GM21717 (cell line): ENCODE measurements around the gene CFAP58.
A peak's percentile ranks its signal among the peaks of the same experiment; 100 is the strongest.

Experiments used
- ATAC-seq: cut with Tn5 transposase; IDR thresholded peaks from one replicate; pipeline ENCODE4 v1.9.1; 2021; ENCODE audit warnings: mild to moderate bottlenecking, moderate library complexity; ENCODE audit not compliant: unreplicated experiment

CFAP58 gene

DNA sequence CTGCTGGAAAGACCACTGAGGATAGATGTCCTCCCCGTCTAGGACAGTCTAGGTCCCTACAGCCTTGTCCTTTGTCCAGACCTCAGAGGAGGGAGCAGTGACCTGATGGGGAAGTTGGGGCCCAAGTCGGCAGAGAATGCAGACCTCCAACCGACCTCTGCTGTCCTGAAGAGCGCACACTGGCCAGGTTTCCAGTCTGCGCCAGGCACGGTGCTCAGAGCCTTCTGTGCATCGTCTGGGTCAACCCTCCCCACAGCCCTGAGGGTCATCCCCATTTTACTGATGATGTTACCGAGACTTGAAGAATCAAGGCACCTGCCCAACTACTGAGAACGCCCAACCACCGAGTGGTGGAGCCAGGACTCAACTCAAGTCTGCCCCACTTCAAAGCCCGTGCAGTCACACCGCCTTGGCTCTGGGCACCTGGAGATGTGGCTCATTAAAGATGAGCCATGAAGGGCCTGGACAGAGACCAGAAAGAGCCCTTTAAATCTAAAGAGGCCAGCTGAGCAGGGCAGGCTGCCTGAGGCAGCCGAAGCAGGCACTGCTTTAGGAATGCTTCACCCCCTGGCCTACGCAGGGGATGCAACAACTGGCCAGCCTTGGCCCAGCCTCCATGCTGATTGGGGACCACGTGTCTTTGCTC is 19.8 kb upstream of the CFAP58 start:
- no peak for ATAC-seq

DNA sequence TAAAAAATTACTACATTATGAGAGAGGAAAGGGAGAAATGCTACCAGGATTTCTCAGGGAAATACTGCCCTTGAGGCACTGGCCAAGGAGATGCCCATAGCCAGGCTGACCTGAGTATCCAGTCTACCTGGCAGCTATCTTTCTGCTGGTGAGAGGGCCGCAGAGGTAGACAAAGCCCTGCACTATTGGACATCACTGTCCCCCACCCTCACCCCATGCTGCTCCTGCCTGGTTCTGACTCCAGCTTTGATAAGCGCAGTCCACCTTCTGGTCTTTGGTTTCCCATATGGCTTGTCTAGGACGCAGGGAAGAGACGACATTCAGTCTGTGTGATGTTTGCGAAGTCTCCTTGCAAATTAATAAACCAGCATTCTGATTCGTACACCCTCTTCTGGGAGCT is 19.1 kb upstream of the CFAP58 start:
- ATAC-seq: no peak

DNA sequence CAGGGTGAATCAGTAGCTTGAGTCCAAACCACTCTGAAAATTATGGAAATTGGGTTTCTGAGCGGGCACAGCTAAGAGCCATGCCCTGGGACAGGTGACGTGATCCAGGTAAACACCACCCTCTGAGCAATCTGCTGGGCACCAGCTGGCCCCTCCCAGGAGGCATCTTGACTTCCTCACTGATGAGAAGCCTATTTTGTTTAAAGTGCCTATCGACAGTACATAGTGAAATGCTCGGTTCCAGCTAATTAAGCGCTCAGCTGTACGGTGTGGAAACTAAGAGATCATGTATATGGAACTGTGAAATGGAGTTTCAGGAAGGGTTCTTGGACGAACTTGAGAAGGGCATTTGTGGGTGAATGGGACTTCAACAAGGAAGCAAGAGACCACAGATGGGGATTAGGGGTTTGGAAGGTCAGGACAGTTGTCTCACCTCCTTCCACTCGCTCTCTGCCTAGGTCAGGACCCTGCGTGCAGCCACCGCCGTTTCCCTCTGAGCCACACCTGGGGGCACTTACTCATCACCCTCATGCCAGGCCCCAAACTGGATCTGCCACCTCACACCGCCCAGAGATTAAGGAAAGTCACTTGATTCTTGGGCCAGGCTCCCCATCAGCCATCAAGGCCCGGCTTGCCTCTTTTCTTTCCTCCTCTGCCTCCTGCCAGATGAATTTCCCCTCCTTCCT is 18.5 kb upstream of the CFAP58 start:
- no peak for ATAC-seq

DNA sequence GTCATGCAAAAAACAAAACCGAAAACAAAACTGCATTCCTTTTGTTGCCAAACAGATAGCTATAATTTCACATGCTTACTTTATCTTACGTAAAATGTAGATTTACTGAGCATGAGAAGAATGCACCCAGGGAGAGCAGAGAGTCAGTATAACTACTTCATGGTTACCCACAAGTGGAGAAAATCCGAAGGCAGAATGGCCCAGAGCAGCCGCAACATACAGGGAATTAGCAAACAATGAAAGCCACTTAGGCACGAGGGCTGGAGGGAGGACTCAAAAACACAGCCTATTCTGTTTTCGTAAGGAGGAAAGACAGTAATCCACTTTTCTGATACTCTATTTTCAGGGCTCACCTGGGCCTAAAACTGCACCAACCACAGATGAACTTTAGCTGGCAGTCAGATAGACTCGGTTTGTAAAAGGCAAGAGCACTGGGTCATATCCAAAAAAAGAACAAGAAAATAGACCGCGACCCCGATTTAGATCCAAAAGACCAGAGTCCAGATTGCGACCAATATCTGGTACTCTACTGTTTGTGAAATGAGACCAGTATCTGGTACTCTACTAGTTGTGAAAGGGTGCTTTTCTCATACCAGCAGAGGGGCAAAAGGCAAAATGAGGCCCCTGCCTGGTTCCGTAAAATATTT is 16.7 kb upstream of the CFAP58 start:
- ATAC-seq: peak; percentile 29

DNA sequence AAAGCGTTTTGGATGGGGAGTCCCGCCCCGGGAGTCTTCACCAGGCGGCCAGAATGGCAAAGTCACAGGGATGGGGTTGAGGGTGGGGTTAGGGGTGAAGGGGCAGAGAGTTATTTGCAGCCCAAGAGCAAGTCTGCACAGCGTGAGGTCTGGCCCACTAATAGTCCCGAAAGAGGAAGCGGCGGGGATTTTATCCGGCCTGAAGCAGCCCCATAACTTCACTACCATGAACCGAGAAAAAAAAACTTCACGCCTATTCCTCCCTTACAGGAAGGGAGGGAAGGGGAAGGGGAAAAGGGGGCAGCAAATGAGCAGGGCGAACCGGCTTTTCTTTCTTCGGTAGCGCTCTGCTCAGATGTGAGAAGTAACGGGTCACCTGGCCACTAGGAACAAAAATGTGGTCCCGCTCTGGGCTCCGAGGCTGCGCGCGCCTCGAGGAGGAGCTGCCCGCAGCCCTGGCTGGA is 16.1 kb upstream of the CFAP58 start:
- ATAC-seq: peak; percentile 50

DNA sequence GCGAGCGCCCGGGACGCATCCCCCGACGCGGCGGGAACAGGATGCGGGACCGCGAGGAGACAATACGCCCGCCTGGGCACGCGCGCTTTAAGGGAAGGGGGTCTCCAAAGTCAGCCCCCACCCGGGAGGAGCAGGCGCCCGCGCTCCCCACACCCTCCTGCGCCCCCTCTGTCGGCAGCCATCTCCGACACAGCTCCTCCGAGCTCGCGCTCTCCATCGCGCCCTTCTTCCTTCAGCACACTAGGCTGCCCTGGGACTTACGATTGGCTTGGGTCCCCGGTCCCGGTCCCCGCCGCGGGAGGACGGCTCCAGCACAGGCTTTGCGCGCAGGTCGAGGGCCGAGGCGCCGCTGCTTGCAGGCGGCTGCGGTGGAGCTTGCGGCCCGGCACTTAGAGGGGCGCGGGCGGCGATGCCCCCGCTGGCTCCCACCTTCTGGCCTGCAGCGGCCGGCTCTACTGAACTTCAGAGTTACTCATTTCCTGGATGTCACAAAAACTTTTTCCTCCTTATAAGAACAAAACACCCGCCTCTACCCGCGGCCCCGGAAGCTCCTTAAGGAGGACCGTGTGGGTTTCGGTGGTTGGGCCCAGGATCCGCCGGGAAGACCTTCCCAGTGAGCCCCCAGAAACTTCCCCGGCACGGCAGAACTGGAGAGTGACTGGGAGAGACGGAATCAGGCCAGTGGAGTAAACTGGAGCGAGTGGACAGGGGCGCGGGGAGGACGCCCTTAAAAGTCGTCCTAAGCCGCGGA is 15.5 kb upstream of the CFAP58 start, which contains the start of gene ITPRIP:
ITPRIP (minus strand) TSS at position 481 of the 751 bp plus-strand sequence. CDS start 22,414 bp downstream, outside the sequence.
- peak; percentile 57 for ATAC-seq

DNA sequence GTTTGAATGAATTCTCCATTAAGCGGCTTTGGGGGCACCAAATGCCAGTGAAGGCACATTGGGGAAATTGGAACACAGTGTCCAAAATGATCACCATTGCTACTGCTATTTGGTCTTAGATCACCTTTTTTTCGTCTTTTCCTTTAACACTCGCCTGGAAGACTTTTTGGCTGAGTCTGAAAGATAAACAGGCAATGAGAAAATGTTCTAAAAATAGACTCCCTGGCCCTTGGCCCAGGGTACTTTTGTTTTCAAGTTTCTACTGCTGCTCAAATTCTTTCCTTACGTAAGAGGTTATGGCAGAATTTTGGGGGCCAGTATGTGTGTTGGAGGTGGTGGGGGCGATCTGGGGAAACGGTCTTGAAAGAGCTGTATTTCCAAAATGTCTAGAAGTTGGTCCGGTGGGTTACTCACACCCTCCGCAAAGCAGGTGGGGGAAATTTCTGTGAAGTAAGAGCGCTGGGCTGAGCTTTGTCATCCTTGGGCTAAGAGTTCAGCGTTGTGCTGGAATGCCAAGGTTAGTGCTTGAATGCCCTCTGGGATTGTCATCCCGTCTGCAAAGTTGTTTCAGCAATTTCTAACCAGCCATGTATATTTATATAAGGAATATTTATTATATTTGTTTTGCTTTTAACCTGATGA is 14.0 kb upstream of the CFAP58 start:
- ATAC-seq: no peak

DNA sequence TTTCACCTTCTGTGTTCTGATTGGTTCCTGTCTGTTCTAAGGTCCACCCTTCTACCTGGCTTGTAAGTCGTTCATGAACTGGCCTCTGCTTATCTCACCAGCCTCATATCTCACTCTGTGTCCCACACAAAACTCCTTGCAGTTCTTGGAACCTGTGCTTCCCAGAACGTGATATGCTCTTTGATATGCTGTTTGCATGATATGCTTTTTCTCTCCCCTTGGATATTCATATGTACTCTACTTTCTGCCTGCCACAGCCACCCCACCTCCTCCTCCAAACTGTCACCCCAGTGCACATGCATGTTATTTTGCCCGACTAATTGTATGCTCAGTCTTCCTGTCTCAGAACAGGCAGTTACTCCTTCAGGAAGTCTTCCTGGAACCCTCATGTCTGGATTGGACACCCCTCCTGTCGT is 13.5 kb upstream of the CFAP58 start:
- no peak for ATAC-seq

DNA sequence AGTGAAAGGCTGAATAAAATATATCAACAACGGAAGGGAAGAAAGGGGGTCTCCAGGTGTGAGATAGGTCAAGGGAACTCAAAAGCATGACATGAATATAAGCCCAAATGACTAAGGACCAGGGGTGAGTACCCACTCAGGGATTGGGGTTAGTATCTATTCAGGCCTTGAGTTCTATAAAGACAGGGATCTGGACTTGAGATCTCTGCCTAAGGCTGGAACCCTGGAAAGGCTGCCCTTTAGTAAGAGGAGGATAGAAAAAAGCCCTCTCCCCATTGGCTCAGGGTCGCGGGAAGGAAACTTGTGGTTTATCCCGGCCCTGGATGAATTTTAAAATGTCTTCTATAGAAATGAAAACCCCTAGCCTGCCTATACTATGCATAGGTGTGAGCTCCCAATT is 13.0 kb upstream of the CFAP58 start:
- no peak for ATAC-seq

DNA sequence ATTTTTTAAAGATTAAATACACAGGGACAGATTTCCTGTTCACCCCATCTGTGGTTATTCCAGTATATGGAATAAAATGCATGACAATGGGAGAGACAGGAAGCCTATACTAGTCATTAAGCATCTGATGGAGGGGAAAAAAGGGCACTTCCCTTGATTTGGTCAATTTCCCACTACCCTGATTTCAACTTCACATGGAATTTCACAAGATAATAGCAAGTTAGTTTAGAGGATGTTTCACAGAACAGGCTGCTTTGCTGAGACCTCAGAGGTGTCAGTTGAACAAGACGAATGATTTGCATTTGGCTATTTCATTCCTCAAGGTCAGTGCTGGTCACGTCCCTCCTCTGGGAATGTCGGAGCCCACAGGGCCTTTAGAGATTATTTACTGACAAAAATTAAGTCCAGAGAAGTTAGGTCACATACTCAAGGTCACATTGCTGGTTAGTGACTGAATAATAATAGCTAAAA is 10.7 kb upstream of the CFAP58 start:
- ATAC-seq: no peak

DNA sequence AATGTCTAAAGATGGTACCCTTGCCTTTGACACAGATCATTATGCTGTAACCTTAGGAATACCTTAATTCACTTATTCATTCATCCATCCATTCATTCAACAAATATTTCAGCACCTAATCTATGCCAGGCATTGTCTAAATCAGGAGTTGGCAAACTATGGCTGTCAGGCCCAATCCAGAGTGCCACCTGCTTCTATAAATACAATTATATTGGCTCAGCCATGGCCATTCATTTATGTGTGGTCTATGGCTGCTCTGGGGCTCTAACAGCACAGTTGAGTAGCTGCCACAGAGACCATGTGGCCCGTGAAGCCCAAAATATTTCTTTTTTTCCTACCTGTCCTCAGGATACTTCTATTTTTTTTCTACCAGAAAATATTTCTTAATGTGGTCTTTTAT is 9.4 kb upstream of the CFAP58 start:
- ATAC-seq: no peak

DNA sequence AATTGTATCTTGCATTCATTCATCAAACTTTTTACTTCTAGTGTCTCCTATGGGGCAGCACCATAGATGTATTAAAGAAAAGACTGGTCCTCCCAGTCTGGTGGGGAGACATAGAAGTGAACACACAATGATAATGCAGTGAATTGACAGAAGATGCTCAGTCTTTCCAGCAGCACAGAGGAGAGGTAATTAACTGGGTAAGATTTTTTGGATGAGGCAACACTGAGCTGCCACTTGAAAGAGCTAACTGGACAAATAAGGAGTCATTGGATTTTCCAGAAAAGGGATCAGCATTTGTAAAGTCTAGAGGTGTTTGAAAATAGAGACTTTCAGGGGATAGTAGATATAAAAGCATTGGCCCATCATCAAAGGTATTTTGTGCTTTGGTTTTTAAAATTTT is 8.1 kb upstream of the CFAP58 start:
- ATAC-seq: no peak

- ATAC-seq: no peak
These were observed 7.7 kb upstream of the CFAP58 start for GRCh38 chr10:104345941-104346340.

DNA sequence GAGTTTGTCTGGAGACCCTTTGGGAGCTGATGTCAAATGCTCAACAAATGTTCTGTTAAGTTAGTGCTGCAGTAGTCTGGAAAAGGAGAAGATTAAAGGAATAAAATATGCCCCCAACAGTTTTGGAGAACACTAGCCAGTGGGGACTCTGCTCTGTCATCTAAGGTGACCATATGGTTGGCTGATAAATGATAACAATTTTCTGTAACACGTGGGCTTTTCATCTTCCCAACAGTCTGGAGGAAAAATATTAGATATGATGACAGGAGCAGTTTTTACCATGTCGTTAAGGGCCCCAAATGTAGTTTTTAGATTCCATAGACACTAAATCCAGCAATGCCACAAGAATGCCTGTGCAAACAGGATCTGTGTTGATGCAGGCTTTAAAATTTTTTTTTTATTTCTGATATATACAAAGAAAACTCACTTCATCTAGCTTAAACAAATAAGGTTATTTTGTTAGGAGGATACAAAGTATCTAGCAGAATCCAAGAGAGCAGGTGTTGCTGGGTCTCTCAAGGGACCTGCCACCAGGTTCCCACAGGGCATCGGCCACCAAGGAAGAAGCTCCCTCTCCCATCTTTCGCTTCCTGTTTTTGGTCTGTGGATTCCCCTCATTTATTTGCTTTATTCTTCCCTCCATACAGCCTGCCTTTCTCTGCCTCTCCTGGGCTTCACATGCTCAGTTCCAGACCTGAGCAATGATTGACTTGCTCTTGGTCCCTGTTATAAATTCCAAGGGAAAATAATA is 6.2 kb upstream of the CFAP58 start:
- ATAC-seq: no peak

DNA sequence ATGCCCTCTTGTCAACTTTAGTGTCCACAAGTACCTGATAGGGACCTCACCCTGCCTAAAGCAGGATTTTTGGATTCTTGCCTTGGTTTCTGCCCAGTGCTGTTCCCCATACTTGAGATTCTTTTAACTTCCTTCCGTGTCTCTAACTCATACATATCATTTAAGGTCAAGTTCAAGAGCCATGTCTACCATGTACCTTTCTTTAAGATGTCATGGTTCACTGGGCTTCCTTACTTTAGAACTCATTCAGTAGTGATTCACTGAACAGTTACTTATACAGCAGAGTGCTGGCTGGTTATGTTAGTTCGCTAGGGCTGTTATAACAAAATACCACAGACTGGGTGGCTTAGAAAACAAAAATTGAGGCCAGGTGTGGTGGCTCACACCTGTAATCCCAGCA is 5.0 kb upstream of the CFAP58 start:
- ATAC-seq: no peak

GRCh38 chr10:104349623-104350126 is 4.0 kb upstream of the CFAP58 start:
- ATAC-seq: peak; percentile 67

DNA sequence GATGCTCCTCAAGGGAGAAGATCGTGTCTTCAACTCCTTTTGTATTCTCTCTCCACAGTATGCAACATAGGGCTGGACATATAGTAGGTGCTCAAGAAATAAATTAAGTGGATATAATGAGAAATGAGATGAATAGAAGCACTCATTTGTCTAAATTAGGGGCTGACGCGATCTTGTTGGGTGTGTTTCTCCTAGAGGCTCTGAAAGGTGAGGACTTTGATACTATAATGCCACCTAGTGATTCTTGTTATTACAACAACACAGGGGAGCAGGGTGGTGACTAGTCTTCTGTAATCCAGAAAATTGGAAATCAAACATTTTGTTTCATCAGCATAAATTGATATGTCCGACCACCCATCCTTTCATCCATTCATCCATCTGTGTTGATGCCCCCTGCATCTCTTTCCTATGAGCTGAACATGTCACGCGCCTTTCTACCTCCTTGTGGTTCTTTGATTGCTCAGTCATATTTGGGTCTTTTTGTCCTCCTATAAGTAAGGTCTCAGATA is 3.5 kb upstream of the CFAP58 start:
- ATAC-seq: peak; percentile 36

- ATAC-seq: peak; percentile 16
These were observed 2.5 kb upstream of the CFAP58 start for GRCh38 chr10:104351061-104351702.

GRCh38 chr10:104351919-104352318 is 1.7 kb upstream of the CFAP58 start:
- ATAC-seq: peak; percentile 22
